A673 (cell line): ENCODE results near the gene APOA4. TPM values are rescaled to one million over a fixed set of nuclear protein-coding genes. Genes with fewer than 3 reads are reported as not detected.

ENCODE experiments used
- BruUV-seq: library from RNA; stranded (reverse); fragments of 400-500 nt; replicated peaks from 2 replicates; lab custom pipeline; 2021; lab: Mats Ljungman, UMichigan
- CTCF ChIA-PET: fragments of 300-600 bp; sonication (Branson Sonifier 250); formaldehyde crosslinking; loops from one replicate; lab custom pipeline; 2022; ENCODE audit warnings: antibody characterized with exemption; lab: Charles Lee
- POLR2A ChIA-PET: fragments of 300-600 bp; sonication (Branson Sonifier 250); formaldehyde crosslinking; loops from one replicate; lab custom pipeline; 2022; ENCODE audit warnings: antibody characterized with exemption; ENCODE audit not compliant: low non-redundant PET; lab: Charles Lee
- DNase-seq: peaks from one replicate; pipeline ENCODE4 v3.0.0-alpha.2; 2015; ENCODE audit warnings: low spot score
- H3K27ac ChIP-seq: fragments of 200-600 bp; sonication (generic); 2 replicates; pipeline ENCODE4 v1.5.1; 2016; ENCODE audit warnings: mixed run types, low read depth, mild to moderate bottlenecking, mixed read lengths, antibody characterized with exemption, low read length; ENCODE audit not compliant: poor library complexity, severe bottlenecking
- H3K27me3 ChIP-seq: fragments of 200-600 bp; sonication (generic); replicated peaks from 2 replicates; pipeline ENCODE4 v1.6.1; 2017; ENCODE audit warnings: mixed run types, low read depth, mild to moderate bottlenecking, mixed read lengths, antibody characterized with exemption, low read length; ENCODE audit not compliant: insufficient read depth, poor library complexity
- H3K36me3 ChIP-seq: fragments of 200-600 bp; sonication (generic); 2 replicates; pipeline ENCODE4 v1.6.1; 2016; ENCODE audit warnings: mixed run types, mild to moderate bottlenecking, mixed read lengths, antibody characterized with exemption, low read length; ENCODE audit not compliant: insufficient read depth, poor library complexity, severe bottlenecking
- H3K4me1 ChIP-seq: fragments of 200-600 bp; sonication (generic); 2 replicates; pipeline ENCODE4 v1.6.1; 2017; ENCODE audit warnings: mixed run types, mild to moderate bottlenecking, mixed read lengths, antibody characterized with exemption, low read length; ENCODE audit not compliant: insufficient read depth, poor library complexity, severe bottlenecking
- H3K4me3 ChIP-seq: fragments of 200-600 bp; sonication (generic); 2 replicates; pipeline ENCODE4 v1.5.1; 2016; ENCODE audit warnings: low read depth, mixed run types, mild to moderate bottlenecking, mixed read lengths, low read length; ENCODE audit not compliant: poor library complexity, severe bottlenecking
- H3K9me3 ChIP-seq: fragments of 200-600 bp; sonication (generic); 2 replicates; pipeline ENCODE4 v1.6.1; 2016; ENCODE audit warnings: mixed run types, low read depth, mild to moderate bottlenecking, mixed read lengths, antibody characterized with exemption, low read length; ENCODE audit not compliant: poor library complexity, severe bottlenecking
- CTCF ChIP-seq: fragments of 300-800, 200-600 bp; sonication (generic); conservative IDR thresholded peaks from 2 replicates; pipeline ENCODE4 v1.5.1; 2017; ENCODE audit warnings: low read depth, mild to moderate bottlenecking, antibody characterized with exemption, low read length, moderate library complexity, mixed read lengths
- EZH2 ChIP-seq: fragments of 200-600 bp; sonication (generic); IDR thresholded peaks from 2 replicates; pipeline ENCODE4 v1.6.1; 2017; ENCODE audit warnings: borderline replicate concordance, low read depth, mild to moderate bottlenecking, mixed read lengths, antibody characterized with exemption, low read length; ENCODE audit not compliant: poor library complexity, severe bottlenecking
- intact Hi-C: fragments of 100-400 bp; cut with micrococcal nuclease; formaldehyde crosslinking; loops from one replicate; pipeline ENCODE4 v1.10.0; 2022; ENCODE audit not compliant: unreplicated experiment
- total RNA-seq: library from RNA; stranded (reverse); gene quantifications from 2 replicates; pipeline ENCODE4 v1.2.3, GENCODE V29; 2021

The APOA4 gene
- total RNA-seq, 1 experiment from 2014 or later = not detected

- Histone ChIP-seq H3K36me3 (no peaks in the 10 kb centered on the region), H3K27me3 (no peaks in the 10 kb centered on the region), H3K27ac (no peak overlapping the region), H3K9me3 (no peaks in the 10 kb centered on the region), H3K4me1 (no peaks in the 10 kb centered on the region), H3K4me3 (no peak overlapping the region)
- TF ChIP-seq CTCF = no peak
- no peak for TF ChIP-seq EZH2
- ChIA-PET POLR2A (no interaction called here), CTCF (interaction anchor here (0.8 kb wide), 1 partner anchor 20 kb away, joined by 10 read pairs; the partner anchor contains the start of gene APOA5)
- DNase-seq = no peak
- intact Hi-C loops = no loop called here
- no TSS peak for BruUV-seq
Observed at GRCh38 chr11:116811194-116811593, 11.9 kb downstream of the APOA4 start.

GRCh38 chr11:116808262-116809175, 14.6 kb downstream of the APOA4 start:
- Histone ChIP-seq H3K4me3 (no peak overlapping the region), H3K4me1 (no peaks in the 10 kb centered on the region), H3K36me3 (no peaks in the 10 kb centered on the region), H3K9me3 (no peaks in the 10 kb centered on the region), H3K27me3 (no peaks in the 10 kb centered on the region), H3K27ac (no peak overlapping the region)
- intact Hi-C loops = no loop called here
- ChIA-PET POLR2A (no interaction called here), CTCF (no interaction called here)
- TF ChIP-seq CTCF (no peak), EZH2 (no peak)
- DNase-seq = no peak
- no TSS peak for BruUV-seq

- intact Hi-C loops = no loop called here
- Histone ChIP-seq H3K4me1 (no peaks in the 10 kb centered on the region), H3K27me3 (no peaks in the 10 kb centered on the region), H3K4me3 (no peak overlapping the region), H3K36me3 (no peaks in the 10 kb centered on the region), H3K9me3 (no peaks in the 10 kb centered on the region), H3K27ac (no peak overlapping the region)
- BruUV-seq = no TSS peak
- no peak for DNase-seq
- ChIA-PET CTCF (no interaction called here), POLR2A (no interaction called here)
- TF ChIP-seq CTCF (no peak), EZH2 (no peak)
Observed at GRCh38 chr11:116807601-116808261, 15.4 kb downstream of the APOA4 start.
